Right hindlimb (tissue), 1 donor: Measurements from ENCODE around the gene PHIP.
"Not testable (repeated sequence)": the region's sequence is repeated elsewhere in the genome, so short reads cannot be mapped to it uniquely, and the experiment has no call there.

Experiments used
- DNase-seq: peaks from one replicate; pipeline ENCODE4 v3.0.0-alpha.2; 2018

The PHIP gene

GRCh38 chr6:79005024-79005423 lies 73.0 kb downstream of the PHIP start:
- no peak for DNase-seq

GRCh38 chr6:79004239-79004638 lies 73.8 kb downstream of the PHIP start:
- no peak for DNase-seq

GRCh38 chr6:79001415-79001814 lies 76.6 kb downstream of the PHIP start:
- DNase-seq = no peak

- no peak for DNase-seq
Measured at GRCh38 chr6:78999737-79000136, 78.3 kb downstream of the PHIP start.

GRCh38 chr6:78995946-78996345 lies 82.1 kb downstream of the PHIP start:
- no peak for DNase-seq

GRCh38 chr6:78995346-78995745 lies 82.7 kb downstream of the PHIP start:
- no peak for DNase-seq

- no peak for DNase-seq
Measured at GRCh38 chr6:78993955-78994354, 84.1 kb downstream of the PHIP start.

GRCh38 chr6:78989191-78989590 lies 88.9 kb downstream of the PHIP start:
- DNase-seq = no peak

- no peak for DNase-seq
Measured at GRCh38 chr6:78986161-78986560, 91.9 kb downstream of the PHIP start.

- DNase-seq = no peak
Measured at GRCh38 chr6:78984225-78984950, 93.7 kb downstream of the PHIP start.

GRCh38 chr6:78967191-78967590 lies 110.9 kb downstream of the PHIP start:
- no peak for DNase-seq

GRCh38 chr6:78966542-78966941 lies 111.5 kb downstream of the PHIP start:
- DNase-seq = no peak

GRCh38 chr6:78962448-78962847 lies 115.6 kb downstream of the PHIP start:
- DNase-seq = no peak

GRCh38 chr6:78954740-78955139 lies 123.3 kb downstream of the PHIP start:
- DNase-seq = no peak

GRCh38 chr6:78953798-78954197 lies 124.3 kb downstream of the PHIP start:
- DNase-seq = no peak

GRCh38 chr6:78952362-78952761 lies 125.7 kb downstream of the PHIP start:
- DNase-seq = no peak

GRCh38 chr6:78948785-78949184 lies 129.3 kb downstream of the PHIP start:
- no peak for DNase-seq

GRCh38 chr6:78947962-78948361 lies 130.1 kb downstream of the PHIP start:
- DNase-seq = no peak

- no peak for DNase-seq
Measured at GRCh38 chr6:78947529-78947928, 130.5 kb downstream of the PHIP start.

- DNase-seq = no peak
Measured at GRCh38 chr6:78942446-78942845, 135.6 kb downstream of the PHIP start.

GRCh38 chr6:78936515-78936914 lies 141.5 kb downstream of the PHIP start:
- DNase-seq = no peak

GRCh38 chr6:78935553-78935952 lies 142.5 kb downstream of the PHIP start:
- no peak for DNase-seq

- DNase-seq = no peak
Measured at GRCh38 chr6:78925317-78925716, 152.7 kb downstream of the PHIP start.

GRCh38 chr6:78921168-78921567 lies 156.9 kb downstream of the PHIP start:
- DNase-seq = not testable (repeated sequence)

GRCh38 chr6:78917788-78918187 lies 160.3 kb downstream of the PHIP start:
- no peak for DNase-seq
